CD14-positive monocyte (primary cell): ENCODE measurements around the gene NINJ1. TPM values are rescaled to one million over a fixed set of nuclear protein-coding genes. Genes with fewer than 3 reads are reported as not detected.
"Not testable (repeated sequence)": the region's sequence is repeated elsewhere in the genome, so short reads cannot be mapped to it uniquely, and the experiment has no call there.

ENCODE experiments used
- DNase-seq, 3 donors: peaks; one replicate each; pipeline ENCODE4 v3.0.0-alpha.2; 2011 to 2022
- H2AFZ ChIP-seq: 2 replicates; pipeline ENCODE4 v1.6.0; 2012; ENCODE audit warnings: mild to moderate bottlenecking, low read depth, low read length, inconsistent platforms; ENCODE audit not compliant: insufficient read depth, poor library complexity, severe bottlenecking
- H3K27ac ChIP-seq, 2 donors: 1 replicate in 1 of 2; 2 replicates in 1 of 2; pipeline ENCODE4 v1.5.1; 2012 to 2013; ENCODE audit warnings: low read length in 2 of 2, control low read depth in 1 of 2, inconsistent platforms in 1 of 2, low read depth in 1 of 2, mild to moderate bottlenecking in 1 of 2
- H3K27me3 ChIP-seq, 2 donors: one replicate each; pipeline versions ENCODE4 v1.6.0 to v1.6.1; 2011 to 2013; ENCODE audit warnings: low read length in 2 of 2; ENCODE audit not compliant: control insufficient read depth in 2 of 2, insufficient read depth in 2 of 2
- H3K36me3 ChIP-seq, 2 donors: replicated peaks in 1 of 2; 1 replicate in 1 of 2; 2 replicates in 1 of 2; pipeline versions ENCODE4 v1.5.1 to v1.6.1; 2012 to 2013; ENCODE audit warnings: low read length in 2 of 2, control low read depth in 1 of 2, inconsistent platforms in 1 of 2, mild to moderate bottlenecking in 1 of 2; ENCODE audit not compliant: insufficient read depth in 2 of 2, control insufficient read depth in 1 of 2
- H3K4me1 ChIP-seq, 2 donors: 1 replicate in 1 of 2; 2 replicates in 1 of 2; pipeline versions ENCODE4 v1.5.1 to v1.6.1; 2012 to 2013; ENCODE audit warnings: low read length in 2 of 2, control low read depth in 1 of 2, inconsistent platforms in 1 of 2, mild to moderate bottlenecking in 1 of 2, moderate library complexity in 1 of 2; ENCODE audit not compliant: insufficient read depth in 2 of 2, control insufficient read depth in 1 of 2
- H3K4me2 ChIP-seq: replicated peaks from 2 replicates; pipeline ENCODE3; 2012; ENCODE audit warnings: low read length, moderate library complexity, mild to moderate bottlenecking; ENCODE audit not compliant: poor library complexity, severe bottlenecking; ENCODE audit errors: extremely low read depth
- H3K4me3 ChIP-seq, 3 experiments: fragments of 200-600 bp in 1 of 3; sonication (generic) in 1 of 3; replicated peaks in 1 of 3; 1 replicate in 2 of 3; 2 replicates in 1 of 3; pipeline ENCODE4 v1.5.1; 2011 to 2013; ENCODE audit warnings: low read length in 3 of 3, mild to moderate bottlenecking in 3 of 3, control low read depth in 2 of 3, low read depth in 2 of 3, inconsistent platforms in 1 of 3, moderate library complexity in 1 of 3
- H3K79me2 ChIP-seq: 2 replicates; pipeline ENCODE4 v1.6.0; 2012; ENCODE audit warnings: mild to moderate bottlenecking, control low read depth, inconsistent platforms, low read length, moderate library complexity; ENCODE audit not compliant: insufficient read depth
- H3K9ac ChIP-seq: 2 replicates; pipeline ENCODE4 v1.6.0; 2017; ENCODE audit warnings: low read length, mild to moderate bottlenecking; ENCODE audit not compliant: insufficient read depth, poor library complexity, severe bottlenecking
- H3K9me3 ChIP-seq, 2 donors: replicated peaks in 1 of 2; 1 replicate in 1 of 2; 2 replicates in 1 of 2; pipeline versions ENCODE4 v1.5.1 to v1.6.1; 2012 to 2013; ENCODE audit warnings: low read length in 2 of 2, control low read depth in 1 of 2; ENCODE audit not compliant: control insufficient read depth in 1 of 2, insufficient read depth in 1 of 2
- H4K20me1 ChIP-seq: 2 replicates; pipeline ENCODE4 v1.6.0; 2012; ENCODE audit warnings: mild to moderate bottlenecking, low read length, control low read depth, moderate library complexity; ENCODE audit not compliant: insufficient read depth
- H3K27ac Mint-ChIP-seq, 7 donors: one replicate each; pipeline ENCODE4 v1.8.0; 2020; ENCODE audit warnings: mild to moderate bottlenecking in 7 of 7, mixed read lengths in 7 of 7, moderate library complexity in 6 of 7, inconsistent platforms in 2 of 7
- H3K27me3 Mint-ChIP-seq, 3 donors: one replicate each; pipeline ENCODE4 v1.8.0; 2021 to 2022; ENCODE audit warnings: low read depth in 3 of 3, mild to moderate bottlenecking in 3 of 3, mixed read lengths in 3 of 3, moderate library complexity in 3 of 3, inconsistent platforms in 1 of 3
- H3K36me3 Mint-ChIP-seq, 2 donors: one replicate each; pipeline ENCODE4 v1.8.0; 2020; ENCODE audit warnings: mixed read lengths in 2 of 2, inconsistent platforms in 1 of 2, mild to moderate bottlenecking in 1 of 2
- H3K4me1 Mint-ChIP-seq: one replicate; pipeline ENCODE4 v1.8.0; 2020; ENCODE audit warnings: mild to moderate bottlenecking, mixed read lengths
- H3K4me3 Mint-ChIP-seq, 2 donors: one replicate each; pipeline ENCODE4 v1.8.0; 2020; ENCODE audit warnings: mild to moderate bottlenecking in 2 of 2, mixed read lengths in 2 of 2, moderate library complexity in 1 of 2
- H3K9me3 Mint-ChIP-seq, 7 donors: one replicate each; pipeline ENCODE4 v1.8.0; 2020 to 2022; ENCODE audit warnings: mixed read lengths in 7 of 7, mild to moderate bottlenecking in 6 of 7, moderate library complexity in 6 of 7, inconsistent platforms in 2 of 7
- WGBS: methylation state at CpG from one replicate; pipeline ENCODE4 v1.1.5; 2013; ENCODE audit warnings: missing lambda C conversion rate; ENCODE audit not compliant: insufficient coverage; 5-methylcytosine and 5-hydroxymethylcytosine counted together
- intact Hi-C, 2 donors: fragments of 100-400 bp; cut with micrococcal nuclease; formaldehyde crosslinking; loops; one replicate each; pipeline versions ENCODE4 v1.15.0 to v1.15.1; 2023
- polyA plus RNA-seq, 3 donors: library from polyadenylated mRNA; depleted of rRNA in 1 of 3; unstranded in 2 of 3; stranded (reverse) in 1 of 3; fragments of 300-500 nt in 2 of 3; fragments of >200 nt in 1 of 3; fragmentation: Illumina TruSeq in 2 of 3; gene quantifications; 1 replicate in 2 of 3; 2 replicates in 1 of 3; pipeline ENCODE4 v1.2.3, GENCODE V29; 2012 to 2021
- TF ChIP-seq, protein P1 (sequence below): fragments of 200-600 bp; IDR thresholded peaks from one replicate; pipeline ENCODE4 v1.8.0; 2022; ENCODE audit warnings: antibody characterized with exemption, mild to moderate bottlenecking

NINJ1 gene
- polyA plus RNA-seq, 3 donors, result 290 to 610 (median 469) TPM

DNA sequence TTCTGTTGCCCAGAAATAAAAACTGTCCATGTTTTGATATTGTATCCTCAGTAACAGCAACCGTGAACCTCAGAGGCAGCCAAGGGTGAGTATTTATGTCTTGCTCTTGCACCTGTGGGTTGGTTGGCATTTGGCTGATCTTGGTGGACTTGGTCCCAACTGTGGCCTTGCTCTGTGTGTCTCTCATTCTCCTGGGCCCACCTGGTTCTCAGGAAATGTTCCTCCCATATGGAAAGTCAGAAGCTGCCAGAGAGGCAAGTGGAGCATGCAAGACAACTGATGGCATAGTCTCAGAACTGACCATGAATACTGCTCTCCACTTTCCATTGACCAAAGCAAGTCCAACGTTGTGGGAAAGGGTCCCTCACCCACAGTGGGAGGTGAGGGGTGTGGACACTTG, 13.6 kb upstream of the NINJ1 start:
- Histone ChIP-seq H3K4me3 (no peak overlapping the region), H3K4me2 (no peak overlapping the region), H4K20me1 (no peaks in the 10 kb centered on the region), H3K9me3 (peaks cover 0 to 5% of the 10 kb centered on the region in 2 donors), H3K79me2 (no peaks in the 10 kb centered on the region), H3K27me3 (peaks cover 0 to 2% of the 10 kb centered on the region in 2 donors), H3K27ac (no peak overlapping the region), H3K9ac (no peak overlapping the region), H2AFZ (no peak overlapping the region), H3K36me3 (no peaks in the 10 kb centered on the region), H3K4me1 (peaks cover 10 to 18% of the 10 kb centered on the region in 2 donors)
- H3K27me3 Mint-ChIP-seq, result peaks cover 4 to 11% (median 7%) of the 10 kb centered on the region in 3 donors
- peaks cover 0 to 11% (median 3%) of the 10 kb centered on the region in 7 donors for H3K9me3 Mint-ChIP-seq
- H3K36me3 Mint-ChIP-seq, result no peaks in the 10 kb centered on the region
- DNase-seq, result no peak
- peak overlapping the region in 1 of 7 donors; percentile 81 for H3K27ac Mint-ChIP-seq
- H3K4me1 Mint-ChIP-seq, result peaks cover 20% of the 10 kb centered on the region
- no CpG with 5 or more reads among the region's 2 CpGs for WGBS
- intact Hi-C loops, result no loop called here
- TF ChIP-seq, protein P1, sequence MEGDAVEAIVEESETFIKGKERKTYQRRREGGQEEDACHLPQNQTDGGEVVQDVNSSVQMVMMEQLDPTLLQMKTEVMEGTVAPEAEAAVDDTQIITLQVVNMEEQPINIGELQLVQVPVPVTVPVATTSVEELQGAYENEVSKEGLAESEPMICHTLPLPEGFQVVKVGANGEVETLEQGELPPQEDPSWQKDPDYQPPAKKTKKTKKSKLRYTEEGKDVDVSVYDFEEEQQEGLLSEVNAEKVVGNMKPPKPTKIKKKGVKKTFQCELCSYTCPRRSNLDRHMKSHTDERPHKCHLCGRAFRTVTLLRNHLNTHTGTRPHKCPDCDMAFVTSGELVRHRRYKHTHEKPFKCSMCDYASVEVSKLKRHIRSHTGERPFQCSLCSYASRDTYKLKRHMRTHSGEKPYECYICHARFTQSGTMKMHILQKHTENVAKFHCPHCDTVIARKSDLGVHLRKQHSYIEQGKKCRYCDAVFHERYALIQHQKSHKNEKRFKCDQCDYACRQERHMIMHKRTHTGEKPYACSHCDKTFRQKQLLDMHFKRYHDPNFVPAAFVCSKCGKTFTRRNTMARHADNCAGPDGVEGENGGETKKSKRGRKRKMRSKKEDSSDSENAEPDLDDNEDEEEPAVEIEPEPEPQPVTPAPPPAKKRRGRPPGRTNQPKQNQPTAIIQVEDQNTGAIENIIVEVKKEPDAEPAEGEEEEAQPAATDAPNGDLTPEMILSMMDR, result no peak
- H3K4me3 Mint-ChIP-seq, result no peak overlapping the region

DNA sequence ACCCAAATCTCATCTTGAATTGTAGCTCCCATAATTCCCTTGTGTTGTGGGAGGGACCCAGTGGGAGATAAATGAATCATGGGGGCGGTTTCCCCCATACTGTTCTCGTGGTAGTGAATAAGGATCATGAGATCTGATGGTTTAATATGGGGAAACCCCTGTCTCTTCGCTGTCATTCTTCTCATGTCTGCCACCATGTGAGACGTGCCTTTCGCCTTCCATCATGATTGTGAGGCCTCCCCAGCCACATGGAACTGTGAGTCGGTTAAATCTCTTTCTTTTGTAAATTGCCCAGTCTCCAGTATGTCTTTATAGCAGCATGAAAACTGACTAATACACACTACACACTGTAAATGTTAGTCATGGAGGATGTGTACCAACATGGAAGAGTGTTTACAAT, 12.6 kb upstream of the NINJ1 start:
- peak in 2 of 3 donors; percentile 48 to 90 for DNase-seq
- H3K4me1 ChIP-seq, result peaks cover 10 to 18% of the 10 kb centered on the region in 2 donors
- peak overlapping the region in 3 of 7 donors; percentile 17 to 30 (median 26) for H3K27ac Mint-ChIP-seq
- H3K79me2 ChIP-seq, H3K27me3 ChIP-seq, H3K4me2 ChIP-seq, H3K36me3 ChIP-seq, H3K9ac ChIP-seq, H3K9me3 ChIP-seq, H3K36me3 Mint-ChIP-seq, H3K4me3 Mint-ChIP-seq, H3K4me3 ChIP-seq, H3K27ac ChIP-seq, intact Hi-C loops, H2AFZ ChIP-seq, H4K20me1 ChIP-seq: not testable (repeated sequence)
- H3K9me3 Mint-ChIP-seq, result peaks cover 0 to 13% (median 3%) of the 10 kb centered on the region in 7 donors
- 93% methylated on average over 5 of the region's 6 CpGs for WGBS
- H3K27me3 Mint-ChIP-seq, result peaks cover 4 to 11% (median 7%) of the 10 kb centered on the region in 3 donors
- H3K4me1 Mint-ChIP-seq, result peaks cover 20% of the 10 kb centered on the region
